NCI-H82 treated with DMSO at 0.1 percent for 48 hours (cell line): ENCODE results near the gene NT5DC1.

Source experiments
- DNase-seq: peaks from one replicate; lab custom pipeline; 2025; ENCODE audit not compliant: unreplicated experiment; lab: John Stamatoyannopoulos, UW

NT5DC1 gene

DNA sequence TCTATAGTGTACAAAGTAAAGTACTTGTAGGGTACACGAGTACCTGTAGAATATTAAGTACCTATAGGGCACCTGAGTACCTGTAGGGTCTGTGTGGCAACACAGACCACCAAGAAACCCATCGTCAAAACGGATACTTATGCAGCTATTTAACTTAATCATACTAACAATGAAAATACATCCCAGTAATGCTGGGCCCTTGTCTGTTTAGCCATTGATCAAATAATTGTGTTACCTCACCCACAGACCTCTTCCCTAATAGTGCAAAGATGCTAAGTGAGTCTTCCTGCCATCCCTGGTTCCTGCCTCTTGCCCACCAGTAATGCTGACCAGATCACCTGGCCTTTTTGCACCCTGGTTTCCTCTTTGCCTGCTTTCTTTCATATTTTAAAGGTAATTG is 32.8 kb downstream of the NT5DC1 start:
- no peak for DNase-seq

DNA sequence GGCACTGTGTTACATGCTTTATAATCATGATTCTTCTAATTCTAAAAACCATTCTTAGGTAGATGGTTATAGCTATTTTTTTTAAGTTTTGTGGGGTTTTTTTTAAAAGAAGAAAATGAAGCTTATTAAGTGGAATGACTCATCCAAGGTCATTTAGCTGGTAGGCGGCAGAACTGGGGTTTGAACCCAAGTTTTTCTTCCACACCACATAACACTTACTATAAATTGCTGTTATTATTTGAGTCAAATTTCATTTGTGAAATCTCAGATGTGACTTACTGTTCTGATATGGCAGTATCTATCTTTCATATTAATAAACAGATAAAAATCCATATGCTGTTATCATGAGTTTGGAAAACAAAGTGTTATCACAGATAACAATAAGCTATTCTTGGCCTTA is 35.7 kb downstream of the NT5DC1 start:
- no peak for DNase-seq

DNA sequence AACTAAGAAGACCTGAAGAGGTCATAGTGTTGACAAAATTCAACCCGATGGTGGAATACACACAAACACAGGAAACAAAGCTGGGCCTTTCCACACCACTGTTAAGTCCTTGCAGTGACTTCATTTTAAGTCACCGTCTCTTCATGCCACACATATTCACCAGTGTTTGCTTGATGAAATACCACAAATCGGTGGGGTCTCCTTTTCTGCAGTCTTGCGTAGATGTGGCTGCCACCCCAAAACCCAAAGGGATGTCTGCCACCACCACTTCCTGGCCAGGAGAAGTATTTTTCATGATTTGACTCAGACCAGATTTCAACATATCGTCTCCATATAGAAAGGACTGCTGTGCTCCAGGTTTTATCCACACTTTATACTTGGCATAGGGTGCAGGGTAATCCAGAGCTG is 36.3 kb downstream of the NT5DC1 start:
- no peak for DNase-seq

- peak; percentile 1 for DNase-seq
Measured at GRCh38 chr6:116139917-116140316, 39.3 kb downstream of the NT5DC1 start.

GRCh38 chr6:116144605-116145004 is 44.0 kb downstream of the NT5DC1 start:
- no peak for DNase-seq

- no peak for DNase-seq
Measured at GRCh38 chr6:116145803-116146675, 45.4 kb downstream of the NT5DC1 start.

GRCh38 chr6:116152620-116153019 is 52.0 kb downstream of the NT5DC1 start:
- DNase-seq = no peak

DNA sequence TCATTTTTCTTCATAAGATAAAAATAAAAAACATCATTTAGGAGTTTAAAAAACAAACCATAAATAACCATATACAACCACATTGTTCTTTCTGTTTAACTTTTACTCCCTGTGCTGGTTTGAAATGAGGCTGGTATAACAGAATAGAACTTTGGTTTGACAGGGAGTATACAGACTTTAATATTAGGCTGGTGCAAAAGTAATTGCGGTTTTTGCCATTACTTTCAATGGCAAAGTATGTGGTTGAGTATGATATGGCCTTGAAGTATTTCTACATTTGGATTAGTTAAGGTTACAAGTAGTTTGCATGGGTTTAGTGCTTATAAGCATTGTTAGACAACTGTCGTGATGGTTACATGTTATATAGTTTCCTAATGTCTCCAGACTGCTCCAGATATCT is 54.2 kb downstream of the NT5DC1 start:
- DNase-seq = no peak

DNA sequence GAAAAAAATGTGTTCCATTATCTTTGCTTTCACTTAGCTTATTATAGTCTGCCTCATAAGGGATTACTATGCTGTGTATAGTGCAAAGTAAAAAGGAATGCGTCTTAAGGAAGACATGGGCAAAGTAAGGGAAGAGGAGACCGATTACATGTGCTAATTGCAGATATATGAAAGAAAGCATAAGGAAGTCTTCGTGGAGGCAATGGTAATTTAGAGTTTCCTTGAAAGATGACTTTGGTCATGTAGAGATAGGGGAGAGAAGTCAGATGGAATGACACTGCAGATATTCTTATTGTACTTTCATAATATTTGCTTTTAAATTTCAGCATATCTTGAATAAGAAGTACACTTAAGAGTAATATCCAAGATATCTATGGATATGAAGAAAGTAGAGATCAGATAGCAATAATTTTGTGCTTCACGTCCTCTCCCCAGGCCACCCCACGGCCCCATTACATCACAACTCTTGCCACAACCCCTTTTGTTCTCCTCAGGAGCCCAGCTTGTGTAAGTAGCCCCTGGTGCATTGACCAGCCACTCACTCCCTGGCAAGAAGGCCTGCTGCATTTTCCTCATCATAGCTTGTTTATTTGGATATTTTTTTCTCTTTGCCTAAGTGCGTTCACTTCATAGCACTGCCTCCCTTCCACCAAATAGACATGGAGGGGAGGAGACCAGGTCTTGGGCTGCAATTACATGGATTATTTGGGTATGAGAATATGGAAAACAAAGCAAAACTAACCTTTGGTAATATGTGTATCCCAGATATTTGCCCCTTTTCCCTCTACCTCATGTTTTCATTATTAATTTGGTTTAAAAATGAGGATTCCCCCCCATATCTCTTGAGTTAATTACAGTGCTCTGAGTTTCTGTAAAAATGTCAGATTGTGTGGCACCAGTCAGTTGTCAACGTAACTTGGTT is 56.0 kb downstream of the NT5DC1 start:
- no peak for DNase-seq

DNA sequence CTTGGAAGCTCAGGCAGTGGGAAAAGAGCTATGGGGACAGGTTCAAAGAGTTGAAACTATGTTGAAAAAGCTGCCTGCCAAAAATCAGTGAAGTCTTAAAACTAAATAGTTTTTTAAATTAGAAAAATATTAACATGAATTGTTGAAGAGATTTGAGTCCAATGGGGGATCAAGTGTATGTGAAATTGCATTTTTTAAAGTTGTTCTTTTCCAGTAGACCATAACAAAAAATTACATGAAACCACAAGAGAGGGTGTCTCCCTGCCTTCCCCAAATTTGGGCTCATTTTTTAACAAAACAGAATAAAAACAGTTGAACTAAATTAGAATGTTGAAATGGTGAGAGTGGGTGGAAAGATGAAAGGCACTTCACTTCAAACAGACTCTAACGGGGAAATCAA is 56.7 kb downstream of the NT5DC1 start:
- DNase-seq = no peak

DNA sequence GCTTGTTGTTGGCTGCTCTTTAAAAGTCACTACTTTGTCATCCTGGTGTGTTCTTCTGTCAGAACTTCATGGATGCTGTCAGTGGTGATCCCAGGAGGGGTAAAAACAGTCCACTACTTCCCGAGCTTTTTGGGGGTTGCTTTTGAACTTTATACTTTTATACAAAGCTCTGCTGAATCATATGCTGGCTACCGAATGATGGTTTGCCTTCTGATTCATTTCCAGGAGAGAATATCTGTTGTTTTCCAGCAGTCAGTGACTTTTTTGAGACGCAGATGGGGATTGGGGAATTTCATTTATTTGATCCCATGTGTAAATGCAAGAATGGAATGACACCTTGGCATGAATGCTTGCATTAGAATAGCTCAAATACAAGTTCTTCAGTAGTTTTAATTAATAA is 58.0 kb downstream of the NT5DC1 start:
- no peak for DNase-seq

DNA sequence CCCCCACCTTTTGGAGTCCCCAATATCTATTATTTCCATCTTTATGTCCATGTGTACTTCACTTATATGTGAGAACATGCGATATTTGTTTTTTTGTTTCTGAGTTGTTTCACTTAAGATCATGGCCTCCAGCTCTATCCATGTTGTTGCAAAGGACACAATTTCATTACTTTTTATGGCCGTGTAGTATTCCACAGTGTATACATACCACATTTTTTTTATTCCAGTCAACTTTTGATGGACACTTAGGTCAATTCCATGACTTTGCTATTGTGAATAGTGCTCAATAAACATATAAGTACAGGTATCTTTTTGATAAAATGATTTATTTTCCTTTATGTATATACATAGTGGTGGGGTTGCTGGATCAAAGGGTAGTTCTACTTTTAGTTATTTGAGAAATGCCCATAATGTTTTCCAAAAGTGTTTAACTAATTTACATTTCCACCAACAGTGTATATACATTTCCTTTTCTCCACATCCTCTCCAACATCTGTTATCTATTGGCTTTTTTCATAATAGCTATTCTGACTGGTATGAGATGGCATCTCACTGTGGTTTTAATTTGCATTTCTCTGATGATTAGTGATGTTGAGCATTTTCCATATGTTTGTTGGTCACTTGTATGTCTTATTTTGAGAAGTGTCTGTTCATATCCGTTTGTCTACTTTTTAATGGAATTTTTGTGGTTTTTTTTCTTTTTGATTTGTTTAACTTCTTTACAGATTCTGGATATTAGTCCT is 59.3 kb downstream of the NT5DC1 start:
- no peak for DNase-seq

DNA sequence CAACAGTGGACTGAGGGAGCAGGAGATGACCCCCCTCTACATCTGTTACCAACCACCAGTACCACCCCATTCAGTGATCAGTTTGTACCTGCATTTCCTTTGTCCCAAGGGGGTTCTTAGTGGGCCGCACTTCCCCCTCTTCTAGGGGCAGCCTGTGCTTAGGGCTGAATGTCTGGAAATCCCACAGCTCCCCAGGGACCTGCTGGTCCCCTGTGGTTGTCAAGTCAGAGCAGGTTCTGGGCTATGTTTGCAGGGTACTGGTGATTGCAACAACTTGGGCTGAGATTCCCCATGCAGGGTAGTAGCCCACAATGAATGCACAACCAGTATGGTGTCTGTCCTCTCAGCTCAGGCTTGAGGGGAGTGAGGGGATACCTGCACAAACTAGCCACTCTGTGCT is 64.9 kb downstream of the NT5DC1 start:
- DNase-seq = no peak

DNA sequence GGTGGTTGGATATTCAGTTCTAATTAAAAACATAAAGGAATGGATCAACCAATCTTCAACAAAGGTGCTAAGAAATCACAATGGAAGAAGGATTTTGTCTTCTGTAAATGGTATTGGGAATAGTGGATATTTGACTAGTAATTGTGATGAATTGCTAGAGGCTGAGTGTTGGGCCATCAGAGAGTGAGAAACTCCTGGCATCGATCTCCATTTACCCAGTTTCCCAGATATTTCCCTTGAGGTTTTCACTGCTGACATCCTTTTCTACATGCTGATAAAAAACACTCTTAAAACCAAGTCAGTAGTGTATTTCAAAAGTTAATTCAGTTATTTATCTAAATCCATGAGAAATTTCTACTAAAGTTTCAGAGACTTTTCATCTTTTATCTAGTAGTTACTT is 65.7 kb downstream of the NT5DC1 start:
- no peak for DNase-seq

GRCh38 chr6:116168148-116168547 is 67.5 kb downstream of the NT5DC1 start:
- DNase-seq = no peak

- no peak for DNase-seq
Measured at GRCh38 chr6:116169880-116170279, 69.2 kb downstream of the NT5DC1 start.

DNA sequence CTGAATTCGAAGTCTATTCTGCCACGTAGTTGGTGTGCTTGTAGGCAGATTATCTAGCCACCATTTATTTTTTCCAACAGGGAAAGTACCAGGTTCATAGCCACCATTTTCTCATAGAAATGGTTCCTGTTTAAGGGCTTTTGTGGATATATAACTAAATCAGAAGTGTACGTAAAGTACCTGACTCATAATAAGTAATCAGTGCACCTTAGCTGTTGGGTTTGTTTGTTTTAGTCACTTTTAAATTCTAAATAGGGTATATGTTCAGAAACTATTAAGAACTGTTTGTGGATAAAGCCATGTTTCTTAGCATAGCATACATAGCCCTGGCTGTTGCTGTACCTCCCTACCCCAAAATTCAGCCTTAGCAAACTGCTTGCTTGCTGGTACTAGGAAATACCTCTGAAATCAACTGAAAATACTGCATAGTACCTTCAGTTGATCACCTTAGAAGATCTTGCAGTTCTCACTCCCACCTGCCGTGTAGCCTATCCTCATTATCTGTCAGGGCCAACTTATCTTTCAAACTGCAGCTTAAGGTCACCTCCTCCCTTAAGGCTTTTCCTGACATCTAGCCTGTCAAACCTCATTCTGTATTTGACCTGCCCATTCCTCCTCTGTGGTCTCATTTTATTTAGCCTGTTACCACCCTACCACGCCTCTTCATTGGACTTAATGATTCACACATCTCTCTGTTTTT is 69.9 kb downstream of the NT5DC1 start:
- no peak for DNase-seq

- no peak for DNase-seq
Measured at GRCh38 chr6:116173928-116174327, 73.3 kb downstream of the NT5DC1 start.

GRCh38 chr6:116175344-116175743 is 74.7 kb downstream of the NT5DC1 start:
- DNase-seq = no peak

DNA sequence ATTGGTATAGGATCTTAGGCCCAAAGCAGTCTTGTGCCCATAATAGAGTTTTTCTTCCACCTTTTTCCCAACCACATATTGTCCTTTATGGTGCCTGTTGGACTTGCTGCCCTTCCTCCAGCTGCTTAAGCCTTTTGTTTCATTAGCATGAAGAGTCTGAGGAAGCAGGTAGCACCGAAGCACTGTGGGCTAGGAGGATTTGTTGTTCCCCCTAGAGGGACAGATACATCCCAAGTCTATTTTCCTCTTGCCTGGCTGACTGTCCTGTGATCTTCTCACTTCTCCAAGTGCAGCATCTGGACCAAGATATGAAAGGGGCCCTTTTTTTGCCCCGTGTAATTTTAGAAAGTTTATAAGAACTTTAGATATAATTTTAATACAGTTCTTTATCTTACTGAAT is 75.9 kb downstream of the NT5DC1 start:
- no peak for DNase-seq

GRCh38 chr6:116180375-116180774 is 79.7 kb downstream of the NT5DC1 start:
- DNase-seq = no peak
